Skeletal muscle tissue (tissue), 4 donors: ENCODE data around the gene ANTXR1. TPM values are rescaled to one million over a fixed set of nuclear protein-coding genes. Genes with fewer than 3 reads are reported as not detected.

Source experiments
- H3K27ac ChIP-seq: one replicate; pipeline ENCODE4 v1.7.0; 2013; ENCODE audit warnings: mild to moderate bottlenecking, low read depth, low read length, inconsistent platforms
- H3K27me3 ChIP-seq, 3 donors: one replicate each; pipeline ENCODE4 v1.7.0; 2013; ENCODE audit warnings: low read length in 3 of 3; ENCODE audit not compliant: control insufficient read depth in 3 of 3, insufficient read depth in 3 of 3
- H3K36me3 ChIP-seq, 3 donors: one replicate each; pipeline ENCODE4 v1.7.0; 2013; ENCODE audit warnings: low read length in 3 of 3; ENCODE audit not compliant: control insufficient read depth in 3 of 3, insufficient read depth in 3 of 3
- H3K4me1 ChIP-seq, 3 donors: one replicate each; pipeline ENCODE4 v1.7.0; 2013; ENCODE audit warnings: low read length in 3 of 3, mild to moderate bottlenecking in 3 of 3; ENCODE audit not compliant: control insufficient read depth in 3 of 3, insufficient read depth in 3 of 3
- H3K4me3 ChIP-seq, 3 donors: one replicate each; pipeline ENCODE4 v1.7.0; 2013; ENCODE audit warnings: low read length in 3 of 3
- H3K9ac ChIP-seq, 3 donors: one replicate each; pipeline ENCODE4 v1.7.0; 2013; ENCODE audit warnings: low read length in 3 of 3, mild to moderate bottlenecking in 3 of 3, moderate library complexity in 2 of 3, low read depth in 1 of 3
- H3K9me3 ChIP-seq, 3 donors: one replicate each; pipeline ENCODE4 v1.7.0; 2013; ENCODE audit warnings: low read length in 3 of 3; ENCODE audit not compliant: control insufficient read depth in 3 of 3
- total RNA-seq: library from RNA; depleted of rRNA; stranded (reverse); fragments of >200 nt; gene quantifications from one replicate; pipeline ENCODE4 v1.2.3, GENCODE V29; 2014
- donor health status: Osteomylitis.

Gene ANTXR1
- total RNA-seq, 1 donor from 2014 or later, result 86.6 TPM

- no peak overlapping the region for H3K9ac ChIP-seq
- H3K27ac ChIP-seq, result no peak overlapping the region
- H3K36me3 ChIP-seq, result peaks cover 0 to 12% (median 0%) of the 10 kb centered on the region in 3 donors
Measured at GRCh38 chr2:69180227-69180626, 167.2 kb downstream of the ANTXR1 start.

GRCh38 chr2:69180974-69181373 lies 168.0 kb downstream of the ANTXR1 start:
- H3K36me3 ChIP-seq, result peaks cover 0 to 18% (median 0%) of the 10 kb centered on the region in 3 donors

More at GRCh38 chr2:69180227-69180626, 167.2 kb downstream of the ANTXR1 start:
- Histone ChIP-seq H3K4me1 (peaks cover 13 to 16% (median 16%) of the 10 kb centered on the region in 3 donors), H3K9me3 (no peaks in the 10 kb centered on the region), H3K4me3 (no peak overlapping the region), H3K27me3 (no peaks in the 10 kb centered on the region)

GRCh38 chr2:69181806-69182427 lies 168.9 kb downstream of the ANTXR1 start:
- Histone ChIP-seq H3K9ac (no peak overlapping the region), H3K4me3 (no peak overlapping the region), H3K27ac (no peak overlapping the region), H3K36me3 (peaks cover 0 to 21% (median 0%) of the 10 kb centered on the region in 3 donors), H3K9me3 (no peaks in the 10 kb centered on the region), H3K27me3 (no peaks in the 10 kb centered on the region), H3K4me1 (peaks cover 9 to 13% (median 12%) of the 10 kb centered on the region in 3 donors)

More at GRCh38 chr2:69180974-69181373, 168.0 kb downstream of the ANTXR1 start:
- H3K27ac ChIP-seq, result no peak overlapping the region
- peaks cover 13 to 16% (median 16%) of the 10 kb centered on the region in 3 donors for H3K4me1 ChIP-seq
- no peak overlapping the region for H3K9ac ChIP-seq
- no peak overlapping the region for H3K4me3 ChIP-seq
- no peaks in the 10 kb centered on the region for H3K9me3 ChIP-seq
- H3K27me3 ChIP-seq, result no peaks in the 10 kb centered on the region

GRCh38 chr2:69183659-69184058 lies 170.7 kb downstream of the ANTXR1 start:
- Histone ChIP-seq H3K4me1 (peaks cover 0 to 2% (median 0%) of the 10 kb centered on the region in 3 donors), H3K36me3 (peaks cover 0 to 21% (median 0%) of the 10 kb centered on the region in 3 donors), H3K27me3 (no peaks in the 10 kb centered on the region), H3K4me3 (no peak overlapping the region), H3K9me3 (no peaks in the 10 kb centered on the region), H3K27ac (no peak overlapping the region), H3K9ac (no peak overlapping the region)

GRCh38 chr2:69184224-69184623 lies 171.2 kb downstream of the ANTXR1 start:
- Histone ChIP-seq H3K9me3 (no peaks in the 10 kb centered on the region), H3K36me3 (peaks cover 0 to 21% (median 0%) of the 10 kb centered on the region in 3 donors), H3K27ac (no peak overlapping the region), H3K27me3 (no peaks in the 10 kb centered on the region), H3K4me1 (peaks cover 0 to 2% (median 0%) of the 10 kb centered on the region in 3 donors), H3K9ac (no peak overlapping the region), H3K4me3 (no peak overlapping the region)

- Histone ChIP-seq H3K9ac (no peak overlapping the region), H3K36me3 (peaks cover 0 to 21% (median 0%) of the 10 kb centered on the region in 3 donors), H3K4me3 (no peak overlapping the region)
Measured at GRCh38 chr2:69185807-69186206, 172.8 kb downstream of the ANTXR1 start.

GRCh38 chr2:69186614-69187013 lies 173.6 kb downstream of the ANTXR1 start:
- no peaks in the 10 kb centered on the region for H3K27me3 ChIP-seq
- no peaks in the 10 kb centered on the region for H3K9me3 ChIP-seq
- H3K36me3 ChIP-seq, result peaks cover 0 to 20% (median 0%) of the 10 kb centered on the region in 3 donors
- H3K4me1 ChIP-seq, result peaks cover 0 to 2% (median 0%) of the 10 kb centered on the region in 3 donors
- no peak overlapping the region for H3K9ac ChIP-seq
- H3K27ac ChIP-seq, result no peak overlapping the region
- H3K4me3 ChIP-seq, result no peak overlapping the region

More at GRCh38 chr2:69185807-69186206, 172.8 kb downstream of the ANTXR1 start:
- Histone ChIP-seq H3K27ac (no peak overlapping the region), H3K4me1 (peaks cover 0 to 2% (median 0%) of the 10 kb centered on the region in 3 donors), H3K9me3 (no peaks in the 10 kb centered on the region), H3K27me3 (no peaks in the 10 kb centered on the region)

- Histone ChIP-seq H3K27me3 (no peaks in the 10 kb centered on the region), H3K4me1 (peaks cover 0 to 2% (median 0%) of the 10 kb centered on the region in 3 donors), H3K9ac (no peak overlapping the region), H3K36me3 (peaks cover 0 to 15% (median 0%) of the 10 kb centered on the region in 3 donors), H3K27ac (no peak overlapping the region), H3K9me3 (no peaks in the 10 kb centered on the region), H3K4me3 (no peak overlapping the region)
Measured at GRCh38 chr2:69188182-69188900, 175.4 kb downstream of the ANTXR1 start.

GRCh38 chr2:69190743-69191404 lies 177.9 kb downstream of the ANTXR1 start:
- Histone ChIP-seq H3K4me1 (peaks cover 0 to 2% (median 0%) of the 10 kb centered on the region in 3 donors), H3K27me3 (no peaks in the 10 kb centered on the region), H3K9me3 (no peaks in the 10 kb centered on the region), H3K9ac (no peak overlapping the region), H3K4me3 (no peak overlapping the region), H3K36me3 (peaks cover 0 to 7% (median 0%) of the 10 kb centered on the region in 3 donors), H3K27ac (no peak overlapping the region)
